HG02610 (cell line): ENCODE results near the gene ST6GALNAC6.
"Not testable (repeated sequence)": the region's sequence is repeated elsewhere in the genome, so short reads cannot be mapped to it uniquely, and the experiment has no call there.

Source experiments
- ATAC-seq: cut with Tn5 transposase; IDR thresholded peaks from one replicate; pipeline ENCODE4 v1.9.1; 2021; ENCODE audit warnings: mild to moderate bottlenecking, moderate library complexity; ENCODE audit not compliant: unreplicated experiment

Gene ST6GALNAC6

DNA sequence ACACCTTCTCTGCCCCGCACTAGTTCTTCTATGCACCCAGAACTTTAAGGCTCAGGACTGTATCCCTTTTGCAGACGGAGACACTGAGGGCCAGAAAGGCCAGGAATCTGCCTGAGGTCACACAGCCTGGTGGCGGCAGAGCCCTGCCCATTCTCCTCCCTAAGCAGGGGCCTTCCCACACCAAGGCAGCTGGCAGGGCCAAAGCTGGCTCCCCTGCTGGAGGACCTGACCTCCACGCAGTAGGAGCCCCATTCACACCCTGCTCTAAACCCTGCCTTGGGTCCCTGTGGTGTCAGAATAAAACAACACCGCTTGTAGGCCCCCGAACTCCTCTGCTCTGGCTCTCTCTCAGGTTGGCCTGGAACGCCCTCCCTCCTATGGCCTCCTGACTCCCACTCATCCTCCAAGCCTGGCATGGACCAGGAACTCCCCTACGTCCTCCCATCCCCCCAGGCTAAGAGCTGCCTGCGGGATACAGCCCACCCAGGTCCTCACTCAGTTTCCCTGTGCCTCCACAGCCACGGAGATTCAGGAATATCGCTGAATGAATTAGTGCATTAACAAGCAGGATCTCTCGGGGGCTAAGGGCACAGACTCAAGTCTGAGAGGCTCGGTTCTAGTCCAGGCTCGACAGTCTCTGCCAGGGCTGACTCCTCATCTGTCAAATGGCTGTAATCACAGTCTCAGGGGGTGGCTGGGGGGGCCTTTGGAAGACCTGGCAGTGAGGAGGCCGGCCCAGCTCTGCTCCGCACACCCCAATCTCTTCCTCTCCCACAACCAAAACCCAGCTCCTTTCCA, 2.8 kb downstream of the ST6GALNAC6 start:
- ATAC-seq: no peak

DNA sequence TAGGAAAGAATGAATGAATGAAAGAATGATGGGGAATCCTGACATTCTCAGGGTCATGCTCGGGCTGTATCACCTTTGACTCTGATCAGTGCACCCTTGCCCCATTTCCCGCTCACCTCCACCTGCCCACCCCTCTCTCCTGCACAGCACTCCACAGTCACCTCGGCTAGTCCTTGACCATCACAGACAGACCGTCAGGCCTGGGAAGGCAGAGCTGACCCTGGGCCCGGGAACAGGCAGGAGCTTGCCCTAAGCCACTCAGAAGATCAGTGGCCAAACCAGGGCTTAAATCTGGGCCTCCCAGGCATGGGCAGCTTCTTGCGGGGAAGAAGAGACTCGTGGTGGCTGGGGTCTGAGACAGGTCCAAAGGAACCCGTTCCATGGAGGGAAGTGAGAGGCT, 3.6 kb downstream of the ST6GALNAC6 start:
- ATAC-seq: no peak

DNA sequence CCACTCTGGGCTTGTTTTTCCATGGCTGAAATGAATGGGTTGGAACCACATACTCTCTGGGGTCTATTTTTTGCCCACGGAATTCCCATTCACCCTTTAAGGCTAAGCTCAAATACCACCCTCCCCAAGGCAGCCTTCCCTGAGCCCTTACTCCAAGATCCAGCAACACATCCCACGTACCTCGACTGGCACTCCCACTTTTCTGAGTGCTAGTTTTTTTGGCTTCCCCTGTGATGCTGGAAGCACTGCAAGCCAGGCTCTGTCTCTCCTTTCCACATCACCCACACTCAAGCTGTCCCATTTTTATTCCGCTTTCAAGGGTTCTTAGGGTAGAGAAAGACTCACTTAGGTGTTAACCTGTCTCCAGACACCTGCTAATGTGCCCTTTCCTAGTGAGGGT, 6.0 kb downstream of the ST6GALNAC6 start:
- no peak for ATAC-seq

DNA sequence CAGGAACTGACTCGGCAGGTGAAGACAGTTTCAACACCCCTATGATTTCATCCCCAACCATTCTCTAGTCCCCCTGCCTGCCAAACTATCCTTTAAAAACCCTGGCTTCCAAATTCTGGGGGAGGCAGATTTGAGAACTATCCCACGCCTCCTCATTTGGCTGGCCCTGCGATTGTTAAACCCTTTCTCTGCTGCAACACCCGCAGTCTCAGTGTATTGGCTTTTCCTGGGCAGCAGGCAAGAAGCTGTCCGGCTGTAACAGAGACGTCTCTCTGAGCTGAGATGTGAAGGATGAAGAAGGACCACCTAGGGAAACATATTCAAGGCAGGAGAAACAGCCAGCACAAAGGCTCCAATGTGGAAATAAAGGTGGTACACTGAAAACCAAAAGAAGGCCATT, 6.6 kb downstream of the ST6GALNAC6 start:
- no peak for ATAC-seq

DNA sequence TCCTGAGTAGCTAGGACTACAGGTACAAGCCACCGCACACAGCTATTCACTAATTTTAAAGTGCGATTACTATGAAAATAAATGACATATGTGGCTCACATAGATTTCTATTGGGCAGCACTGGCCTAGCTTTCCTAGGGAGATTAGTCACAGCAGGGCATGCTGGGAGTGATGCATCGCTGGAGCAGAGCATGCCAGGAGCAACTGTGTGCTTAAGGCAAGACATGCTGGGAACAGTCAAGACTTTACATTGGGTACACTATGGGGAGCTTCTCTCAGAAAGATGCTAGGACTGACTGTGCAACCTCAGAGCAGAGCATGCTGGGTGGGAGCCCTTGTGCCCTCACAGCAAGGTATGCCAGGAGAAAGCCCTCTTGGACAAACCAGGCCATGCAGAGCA, 9.3 kb downstream of the ST6GALNAC6 start:
- no peak for ATAC-seq

DNA sequence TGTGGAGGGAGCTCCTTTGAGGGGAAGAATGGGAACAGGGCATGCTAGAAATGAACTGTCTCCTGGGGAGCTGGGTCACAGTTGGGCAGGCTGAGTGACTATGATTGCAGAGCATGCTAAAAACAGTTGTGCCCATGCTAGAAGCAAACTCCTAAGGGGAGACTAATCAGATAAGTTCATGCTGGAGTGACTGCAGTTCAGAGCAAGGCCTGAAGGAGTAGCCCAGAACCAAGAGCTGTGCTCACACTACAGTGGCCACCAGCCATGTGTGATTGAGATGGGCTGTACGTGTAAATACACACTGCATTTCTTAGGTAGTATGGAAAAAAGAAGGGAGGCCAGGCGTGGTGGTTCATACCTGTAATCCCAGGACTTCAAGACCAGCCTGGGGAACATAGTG, 11.6 kb downstream of the ST6GALNAC6 start:
- ATAC-seq: no peak

DNA sequence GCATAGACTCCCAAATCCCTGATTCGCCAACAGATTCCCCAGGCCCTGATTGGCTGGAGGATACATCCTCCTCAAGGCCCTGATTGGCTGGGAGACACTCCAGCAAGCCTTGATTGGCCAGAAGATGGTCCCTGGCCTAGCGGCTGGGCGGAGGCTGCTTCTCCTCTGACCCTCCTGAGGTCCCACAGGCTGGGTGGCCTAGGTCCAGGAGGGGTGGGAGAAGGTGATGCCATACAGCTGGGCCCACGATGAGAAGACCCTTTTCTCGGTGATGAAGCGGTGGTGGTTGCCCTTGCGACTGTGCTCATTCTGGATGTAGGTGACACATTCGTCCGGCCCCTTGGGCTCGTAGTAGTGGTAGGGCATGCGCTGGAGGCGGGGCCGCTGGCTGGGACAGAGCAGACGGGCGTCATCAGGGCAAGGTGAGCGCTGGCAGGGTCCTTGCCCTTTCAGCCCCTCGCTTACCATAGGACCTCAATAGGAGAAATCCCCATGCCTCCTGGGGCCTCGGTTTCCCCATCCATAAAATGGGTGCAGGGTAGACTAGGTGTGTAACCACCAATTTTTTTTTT, 12.9 kb downstream of the ST6GALNAC6 start:
- no peak for ATAC-seq

DNA sequence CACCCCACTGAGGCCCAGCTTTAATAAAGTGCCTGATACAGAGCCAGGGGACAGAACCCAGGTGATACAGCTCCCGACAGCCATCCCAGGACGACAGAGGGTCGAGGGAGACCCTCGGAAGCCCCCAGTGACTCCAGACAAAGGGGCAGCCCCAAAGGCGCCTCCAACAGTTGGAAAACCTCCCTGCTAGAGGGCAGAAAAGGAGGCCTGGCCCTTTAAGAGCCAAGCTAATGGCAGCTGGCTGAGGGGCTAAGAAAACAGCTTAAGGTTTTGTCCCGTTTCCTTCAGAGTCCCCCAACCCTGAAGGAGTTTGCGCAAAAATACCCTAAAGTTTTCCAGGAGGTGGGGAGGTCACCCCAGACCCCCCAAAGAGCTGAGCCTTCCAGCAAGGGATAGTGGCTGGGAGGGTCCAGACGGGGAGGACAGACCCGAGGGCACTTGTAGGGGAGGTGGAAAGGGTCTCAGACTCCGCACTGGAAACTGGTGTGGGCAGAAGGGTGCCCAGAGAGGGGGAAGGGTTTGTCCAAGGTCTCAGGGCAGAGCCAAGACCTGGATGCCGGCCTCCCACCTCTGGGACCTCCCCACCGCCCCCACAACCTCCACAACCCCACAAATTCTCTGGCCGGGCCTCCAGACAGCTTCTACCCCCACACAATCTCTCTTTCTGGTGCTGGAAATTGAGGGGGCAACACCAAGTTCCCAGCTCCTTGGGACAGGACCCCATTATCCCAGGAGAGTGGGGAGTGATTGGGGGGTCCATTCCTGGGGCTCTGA, 13.7 kb downstream of the ST6GALNAC6 start:
- no peak for ATAC-seq

DNA sequence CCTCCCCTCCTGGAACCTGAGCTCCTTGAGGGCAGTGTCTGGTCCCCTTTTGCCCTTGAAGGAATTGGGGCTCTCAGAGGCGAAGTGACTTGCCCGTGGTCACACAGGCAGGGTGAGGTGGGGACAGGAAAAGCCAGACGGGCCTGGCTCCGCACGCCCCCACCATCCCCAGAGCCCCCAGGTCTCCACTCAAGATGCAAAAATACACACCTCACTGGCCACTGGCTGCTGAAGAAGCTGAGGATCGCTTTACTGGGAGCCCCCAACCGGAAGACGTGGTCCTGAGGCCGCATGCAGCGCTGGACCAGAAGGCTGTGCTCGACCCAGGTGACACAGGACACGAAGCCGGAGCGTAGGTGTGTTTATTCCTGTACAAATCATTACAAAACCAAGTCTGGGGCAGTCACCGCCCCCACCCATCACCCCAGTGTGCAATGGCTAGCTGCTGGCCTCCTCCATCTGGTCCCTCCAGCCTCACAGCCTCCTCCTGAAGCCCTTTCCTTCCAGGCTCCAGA, 14.4 kb downstream of the ST6GALNAC6 start:
- no peak for ATAC-seq

DNA sequence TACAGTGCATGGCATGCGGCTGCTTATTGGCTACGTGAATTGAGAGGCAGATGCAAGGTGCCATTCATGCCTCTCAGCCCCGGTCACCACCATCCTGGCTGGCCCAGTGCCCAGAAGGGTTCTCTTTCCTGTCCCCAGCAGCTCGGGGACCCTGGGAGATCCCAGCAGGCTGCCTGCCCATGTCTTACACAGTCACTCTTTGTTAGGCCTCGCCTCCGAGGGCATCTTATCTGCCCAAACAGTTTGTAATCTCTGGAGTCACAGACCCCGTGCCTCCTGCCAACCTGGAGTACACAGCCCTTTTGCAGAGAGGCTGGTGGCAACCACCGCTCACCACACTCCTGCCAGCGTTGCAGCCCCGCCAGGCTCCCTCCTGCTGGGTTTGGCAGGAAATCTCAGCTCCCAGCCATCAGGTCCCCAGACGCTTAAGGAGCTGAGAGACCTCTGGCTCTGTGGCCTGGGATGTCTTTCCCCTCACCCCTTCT, 14.9 kb downstream of the ST6GALNAC6 start:
- no peak for ATAC-seq

DNA sequence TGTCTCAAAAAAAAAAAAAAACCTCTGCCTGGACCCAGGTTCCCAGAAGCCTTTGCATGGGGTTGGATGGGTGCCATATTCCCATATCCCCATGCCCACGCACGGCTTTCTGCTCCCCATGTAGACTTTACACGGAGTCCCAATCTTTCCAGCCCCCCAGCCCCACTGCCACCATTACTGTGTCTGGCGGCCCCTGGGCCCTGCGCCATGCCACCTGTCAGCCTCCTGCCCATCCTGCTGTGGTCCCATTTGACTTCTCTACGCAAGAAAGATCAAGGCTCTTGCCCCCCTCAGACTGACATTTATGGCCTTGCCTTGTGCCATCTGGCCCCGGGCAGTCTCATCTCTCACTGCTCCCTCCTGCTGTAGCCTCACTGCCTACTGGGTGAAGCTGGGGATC, 15.4 kb downstream of the ST6GALNAC6 start:
- ATAC-seq: no peak

DNA sequence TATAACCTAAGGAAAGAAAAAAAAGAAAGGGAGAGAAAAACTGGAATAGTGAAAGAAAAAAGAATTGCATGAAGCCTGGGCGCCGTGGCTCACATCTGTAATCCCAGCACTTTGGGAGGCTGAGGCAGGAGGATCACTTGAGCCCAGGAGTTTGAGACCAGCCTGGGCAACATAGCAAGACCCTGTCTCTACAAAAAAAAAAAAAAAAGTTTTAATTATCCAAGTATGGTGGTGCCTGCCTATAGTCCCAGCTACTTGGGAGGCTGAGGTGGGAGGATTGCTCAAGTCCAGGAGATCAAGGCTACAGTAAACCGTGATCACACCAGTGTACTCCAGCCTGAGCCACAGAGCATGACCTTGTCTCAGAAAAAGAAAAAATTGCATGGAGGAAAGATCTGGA, 17.7 kb downstream of the ST6GALNAC6 start:
- not testable (repeated sequence) for ATAC-seq

DNA sequence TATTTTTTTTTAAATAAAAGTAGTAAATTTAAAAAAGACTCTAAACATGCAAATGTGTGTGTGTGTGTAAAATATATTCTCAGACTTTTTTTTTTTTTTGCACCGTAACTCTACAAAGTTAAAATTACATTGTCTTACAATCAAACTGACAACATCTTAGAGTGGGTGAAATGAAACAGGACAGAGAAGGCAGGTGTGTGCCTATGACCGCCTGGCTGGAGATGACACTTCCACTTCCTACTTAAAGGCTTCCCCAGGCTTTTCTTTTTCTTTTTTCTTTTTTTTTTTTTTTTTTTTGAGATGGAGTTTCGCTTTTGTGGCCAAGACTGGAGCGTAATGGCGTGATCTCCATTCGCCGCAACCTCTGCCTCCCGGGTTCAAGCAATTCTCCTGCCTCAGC, 19.3 kb downstream of the ST6GALNAC6 start:
- no peak for ATAC-seq

DNA sequence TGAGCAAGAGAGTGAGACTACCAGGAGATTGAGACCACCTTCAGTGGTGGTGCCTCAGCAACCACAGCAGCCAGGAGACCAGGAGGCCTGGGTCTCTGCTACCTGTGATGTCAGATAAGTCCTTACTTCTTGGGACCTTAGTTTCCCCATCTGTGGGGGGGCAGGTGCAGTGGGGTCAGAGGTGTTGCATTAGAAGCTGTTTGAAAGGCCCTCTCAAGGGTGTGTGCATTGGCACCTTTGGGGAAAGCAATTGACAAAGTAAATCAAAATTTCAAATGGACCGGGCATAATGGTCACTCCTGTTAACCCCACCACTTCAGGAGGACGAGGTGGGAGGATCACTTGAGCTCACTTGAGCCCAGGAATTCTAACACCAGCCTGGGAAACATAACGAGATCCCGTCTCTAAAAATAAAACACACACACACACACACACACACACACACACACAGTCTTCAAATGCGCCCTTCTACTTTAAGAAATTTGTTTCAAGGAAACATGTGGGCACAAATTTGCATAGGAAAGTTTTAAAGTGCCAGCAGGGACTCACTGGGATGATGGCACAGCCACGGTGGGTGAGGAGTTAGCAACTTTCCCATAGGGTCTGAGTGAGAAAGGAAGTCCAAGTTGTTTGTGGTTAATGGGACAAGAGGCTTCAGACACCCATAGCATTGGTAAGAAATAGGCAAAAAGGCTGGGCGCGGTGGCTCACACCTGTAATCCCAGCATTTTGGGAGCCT, 20.6 kb downstream of the ST6GALNAC6 start:
- no peak for ATAC-seq

DNA sequence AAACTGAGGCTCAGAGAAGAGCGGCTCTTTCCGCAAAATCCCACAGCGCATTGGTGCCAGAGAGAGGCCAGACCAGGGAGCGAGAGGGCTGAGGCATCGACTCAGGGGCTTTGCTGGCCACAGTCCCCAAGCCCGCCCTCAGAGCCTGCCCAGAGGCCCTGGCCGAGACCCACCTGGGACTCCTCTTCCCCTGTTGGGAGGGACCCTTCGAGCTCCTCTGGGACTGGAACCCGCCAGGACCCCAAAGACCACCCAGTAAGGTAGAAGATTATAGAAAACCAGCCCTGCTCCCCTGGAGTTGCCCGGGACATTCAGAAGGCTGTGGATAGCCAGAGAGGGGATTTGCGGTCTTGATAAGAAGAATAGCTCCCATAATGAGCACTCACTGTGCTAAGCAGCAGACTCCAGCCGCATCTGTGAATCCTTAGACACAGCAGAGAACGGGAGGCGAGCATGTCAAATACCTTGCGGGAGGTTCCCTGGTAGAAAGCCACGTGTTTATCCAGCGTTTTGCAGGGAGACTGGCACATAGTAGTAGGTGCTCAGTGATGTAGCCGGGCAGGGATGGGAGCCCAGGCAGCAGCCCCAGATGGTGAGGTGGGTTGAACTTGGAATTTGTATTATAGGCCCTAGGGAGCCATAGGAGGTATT, 21.3 kb downstream of the ST6GALNAC6 start:
- no peak for ATAC-seq

DNA sequence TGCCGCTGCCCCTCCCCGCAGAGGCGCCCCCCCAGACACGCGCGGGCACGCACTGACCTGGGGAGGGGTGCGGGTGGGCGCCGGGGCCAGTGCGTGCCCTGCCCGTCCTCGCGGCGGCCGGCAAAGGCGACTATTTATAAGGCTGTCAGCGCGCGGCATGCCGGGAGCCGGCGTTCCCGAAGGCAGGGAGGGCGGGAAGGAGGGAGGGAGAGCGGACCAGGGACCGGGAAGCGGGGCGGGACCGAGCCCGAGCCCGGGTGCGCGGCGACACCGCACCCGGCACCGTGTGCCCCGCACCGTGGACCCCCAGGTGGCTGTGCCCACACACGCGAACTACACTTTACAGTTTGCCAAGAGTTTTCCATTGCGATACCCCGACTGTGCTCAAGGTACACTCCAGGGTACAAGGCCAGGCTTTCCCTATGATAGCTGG, 21.8 kb downstream of the ST6GALNAC6 start, which contains the start of gene AK1:
Gene AK1 (minus strand): TSS at position 110 of the 433 bp plus-strand sequence. CDS start 3,058 bp downstream, outside the sequence.
- no peak for ATAC-seq

DNA sequence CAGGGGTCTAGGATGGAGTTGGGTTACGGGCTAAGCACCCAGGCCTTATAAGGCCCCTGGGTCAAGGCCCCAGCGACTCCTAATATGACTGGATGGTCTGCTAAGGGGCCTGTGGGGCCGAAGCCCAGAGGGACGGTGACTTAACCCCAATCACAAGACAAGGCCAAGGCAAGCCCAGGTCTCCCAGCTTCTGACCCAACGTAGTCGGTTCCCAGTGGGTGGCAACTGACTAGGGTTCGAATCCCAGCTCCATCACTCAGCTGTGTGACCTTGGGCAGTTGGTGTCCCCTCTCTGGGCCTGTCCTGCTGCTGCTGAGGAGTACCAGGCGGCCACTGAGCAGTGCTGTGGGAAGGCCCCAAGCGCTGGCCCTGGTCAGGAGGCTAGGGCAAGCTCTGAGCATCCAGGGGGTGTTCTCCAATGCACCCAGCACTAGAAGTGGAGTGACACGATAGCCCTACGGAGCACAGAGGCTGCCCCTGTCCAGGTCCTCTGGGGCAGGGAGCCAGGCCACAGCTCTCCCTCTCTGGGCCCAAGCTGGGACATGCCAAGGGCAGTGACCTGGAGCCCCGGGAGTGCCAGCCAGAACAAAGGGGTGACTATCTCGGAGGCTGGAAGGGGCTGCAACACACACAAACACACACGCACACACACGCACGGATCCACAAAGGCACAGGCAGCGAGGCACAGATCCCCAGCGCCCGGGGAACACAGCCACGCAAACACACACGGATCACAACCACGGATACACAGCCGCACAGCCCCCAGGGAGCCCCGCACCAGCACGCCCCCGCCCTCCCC, 22.4 kb downstream of the ST6GALNAC6 start:
- ATAC-seq: no peak

DNA sequence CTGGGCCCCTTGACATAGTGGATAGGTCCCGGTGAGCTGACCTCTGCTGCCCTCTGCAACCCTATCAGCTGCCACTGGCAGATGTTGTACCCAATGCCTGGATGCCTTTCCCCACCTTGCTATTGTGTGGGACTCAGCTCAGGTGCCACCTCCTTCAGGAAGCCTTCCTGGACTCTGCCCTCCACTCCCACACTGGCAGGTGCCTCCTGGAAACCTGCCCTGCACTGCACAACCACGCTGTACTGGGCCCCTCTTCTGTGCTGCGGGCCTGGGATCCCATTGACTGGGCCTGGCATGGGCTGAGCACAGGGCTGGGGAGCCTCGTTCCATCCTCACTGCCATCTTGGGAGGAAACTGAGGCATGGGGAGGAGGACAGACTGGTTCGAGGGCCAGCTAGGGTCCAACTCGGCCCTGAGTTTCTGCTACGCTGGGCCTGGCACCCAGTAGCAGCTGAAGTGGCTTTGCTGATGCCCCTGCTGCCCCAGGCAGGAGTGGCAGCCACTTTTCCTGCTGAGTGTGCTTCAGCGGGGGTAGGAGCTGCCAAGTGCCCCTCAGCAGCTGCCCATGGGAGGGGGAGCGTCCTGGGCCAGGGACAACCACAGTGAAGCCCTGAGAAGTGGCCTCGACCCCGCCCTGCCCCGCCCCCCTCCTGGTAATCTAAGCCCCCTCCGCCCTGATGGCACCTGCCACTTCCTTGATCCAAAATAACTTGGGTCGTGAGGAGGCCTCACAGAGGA, 23.2 kb downstream of the ST6GALNAC6 start:
- no peak for ATAC-seq
